IMR-90 (cell line): Measurements from ENCODE around the gene FOXK1. TPM values are rescaled to one million over a fixed set of nuclear protein-coding genes. Genes with fewer than 3 reads are reported as not detected.

Source experiments
- ATAC-seq: fragments of 200-7000 bp; cut with Tn5 transposase; 2 replicates; pipeline ENCODE4 v1.9.1; 2020; ENCODE audit warnings: low read depth, mild to moderate bottlenecking, moderate library complexity
- BruUV-seq: library from RNA; stranded (reverse); fragments of 400-500 nt; replicated peaks from 2 replicates; lab custom pipeline; 2021; lab: Mats Ljungman, UMichigan
- CTCF ChIA-PET: fragments of 300-600 bp; formaldehyde crosslinking; extraction: SDS; loops from one replicate; lab custom pipeline; 2021; ENCODE audit warnings: antibody characterized with exemption; lab: Yijun Ruan, JAX
- POLR2A ChIA-PET: fragments of 300-600 bp; sonication (Branson Sonifier 250); formaldehyde crosslinking; loops from one replicate; lab custom pipeline; 2022; ENCODE audit warnings: antibody characterized with exemption; ENCODE audit not compliant: unreplicated experiment; lab: Charles Lee
- DNase-seq: peaks from one replicate; pipeline ENCODE4 v3.0.0; 2013
- H2AFZ ChIP-seq: replicated peaks from 2 replicates; pipeline ENCODE3; 2013; ENCODE audit warnings: low read length, mild to moderate bottlenecking; ENCODE audit not compliant: poor library complexity
- H2AK5ac ChIP-seq: 2 replicates; pipeline ENCODE4 v1.6.1; 2013; ENCODE audit warnings: low read depth, low read length, inconsistent platforms
- H2AK9ac ChIP-seq: replicated peaks from 2 replicates; pipeline ENCODE3; 2013; ENCODE audit warnings: mild to moderate bottlenecking, low read depth, low read length, moderate library complexity; ENCODE audit not compliant: poor library complexity
- H2BK120ac ChIP-seq: 2 replicates; pipeline ENCODE4 v1.6.1; 2013; ENCODE audit warnings: low read depth, low read length, inconsistent platforms
- H2BK15ac ChIP-seq: 3 replicates; pipeline ENCODE4 v1.6.1; 2013; ENCODE audit warnings: low read depth, low read length, inconsistent platforms
- H2BK20ac ChIP-seq: 2 replicates; pipeline ENCODE4 v1.6.1; 2013; ENCODE audit warnings: low read depth, mild to moderate bottlenecking, inconsistent platforms, low read length, moderate library complexity
- H2BK5ac ChIP-seq: 2 replicates; pipeline ENCODE4 v1.6.1; 2013; ENCODE audit warnings: mild to moderate bottlenecking, low read depth, low read length, inconsistent platforms; ENCODE audit not compliant: poor library complexity, severe bottlenecking
- H3K14ac ChIP-seq: replicated peaks from 2 replicates; pipeline ENCODE4 v1.6.1; 2013; ENCODE audit warnings: low read depth, low read length, inconsistent platforms
- H3K18ac ChIP-seq: 2 replicates; pipeline ENCODE4 v1.6.1; 2013; ENCODE audit warnings: low read depth, low read length, control low read depth
- H3K23ac ChIP-seq: 2 replicates; pipeline ENCODE4 v1.6.1; 2013; ENCODE audit warnings: low read depth, low read length, inconsistent platforms
- H3K27ac ChIP-seq: 2 replicates; pipeline ENCODE4 v1.5.1; 2013; ENCODE audit warnings: mild to moderate bottlenecking, control low read depth, low read length; ENCODE audit not compliant: insufficient read depth
- H3K27me3 ChIP-seq: 2 replicates; pipeline ENCODE4 v1.6.1; 2013; ENCODE audit warnings: low read length; ENCODE audit not compliant: control insufficient read depth, insufficient read depth
- H3K36me3 ChIP-seq: 2 replicates; pipeline ENCODE4 v1.6.1; 2013; ENCODE audit warnings: low read length, mixed read lengths; ENCODE audit not compliant: control insufficient read depth, insufficient read depth
- H3K4ac ChIP-seq: 2 replicates; pipeline ENCODE4 v1.6.1; 2013; ENCODE audit warnings: low read depth, low read length, inconsistent platforms
- H3K4me1 ChIP-seq: 2 replicates; pipeline ENCODE4 v1.6.1; 2013; ENCODE audit warnings: low read length, mixed read lengths; ENCODE audit not compliant: control insufficient read depth, insufficient read depth
- H3K4me2 ChIP-seq: 2 replicates; pipeline ENCODE4 v1.6.1; 2013; ENCODE audit warnings: low read depth, mild to moderate bottlenecking, control low read depth, low read length, moderate library complexity
- H3K4me3 ChIP-seq: 2 replicates; pipeline ENCODE4 v1.5.1; 2013; ENCODE audit warnings: low read depth, mild to moderate bottlenecking, control low read depth, low read length, moderate library complexity; ENCODE audit not compliant: insufficient read depth
- H3K56ac ChIP-seq: 2 replicates; pipeline ENCODE4 v1.6.1; 2013; ENCODE audit warnings: low read length, inconsistent platforms; ENCODE audit not compliant: insufficient read depth; ENCODE audit errors: extremely low read depth
- H3K79me1 ChIP-seq, 2 experiments: 2 replicates each; pipeline ENCODE4 v1.6.1; 2013; ENCODE audit warnings: low read length in 2 of 2, inconsistent platforms in 1 of 2, low read depth in 1 of 2
- H3K9ac ChIP-seq: 2 replicates; pipeline ENCODE4 v1.6.1; 2013; ENCODE audit warnings: low read depth, low read length, control low read depth
- H3K9me1 ChIP-seq: 2 replicates; pipeline ENCODE4 v1.6.1; 2013; ENCODE audit warnings: low read length, inconsistent platforms; ENCODE audit not compliant: insufficient read depth
- H3K9me3 ChIP-seq: 2 replicates; pipeline ENCODE4 v1.6.1; 2013; ENCODE audit warnings: low read length; ENCODE audit not compliant: control insufficient read depth, insufficient read depth
- H4K20me1 ChIP-seq: 2 replicates; pipeline ENCODE4 v1.6.1; 2013; ENCODE audit warnings: low read length, inconsistent platforms; ENCODE audit not compliant: insufficient read depth
- H4K5ac ChIP-seq: 2 replicates; pipeline ENCODE4 v1.6.1; 2013; ENCODE audit warnings: mild to moderate bottlenecking, low read depth, low read length, control low read depth
- H4K8ac ChIP-seq, 2 experiments: 2 replicates each; pipeline ENCODE4 v1.6.1; 2013; ENCODE audit warnings: low read depth in 2 of 2, low read length in 2 of 2, control low read depth in 1 of 2, inconsistent platforms in 1 of 2
- H4K91ac ChIP-seq: 2 replicates; pipeline ENCODE4 v1.6.1; 2013; ENCODE audit warnings: low read depth, low read length, inconsistent platforms; ENCODE audit not compliant: insufficient read depth
- CTCF ChIP-seq: conservative IDR thresholded peaks from 2 replicates; pipeline ENCODE4 v1.5.1; 2012; ENCODE audit warnings: mild to moderate bottlenecking, low read depth, low read length, improper control_type of control experiment
- ELK1 ChIP-seq: fragments of 150-350 bp; IDR thresholded peaks from 2 replicates; pipeline ENCODE4 v1.6.1; 2016; ENCODE audit warnings: low read depth, mild to moderate bottlenecking, low read length, moderate library complexity, borderline replicate concordance
- FOS ChIP-seq: fragments of 150-350 bp; IDR thresholded peaks from 2 replicates; pipeline ENCODE4 v1.6.1; 2016; ENCODE audit warnings: low read depth, low read length
- WGBS, 2 experiments: methylation state at CpG; one replicate each; pipeline versions ENCODE4 v1.1.5 to v1.1.7; 2013; ENCODE audit warnings: missing lambda C conversion rate in 2 of 2; ENCODE audit not compliant: insufficient read length in 1 of 2; ENCODE audit errors: extremely low coverage in 2 of 2; 5-methylcytosine and 5-hydroxymethylcytosine counted together
- dilution Hi-C: fragments of 300-500 bp; cut with HindIII; formaldehyde crosslinking; loops from one replicate; pipeline ENCODE4 v1.14.3; 2018; ENCODE audit warnings: low sequenced_read_pairs; ENCODE audit not compliant: unreplicated experiment
- in situ Hi-C: fragments of 300-500 bp; cut with MboI; formaldehyde crosslinking; loops from 3 replicates; pipeline ENCODE4 v1.14.3; 2019; ENCODE audit warnings: low sequenced_read_pairs, inconsistent platforms, mixed read lengths
- intact Hi-C: fragments of 100-400 bp; cut with micrococcal nuclease; formaldehyde crosslinking; loops from 2 replicates; pipeline ENCODE4 v1.10.0; 2022
- polyA plus RNA-seq, 3 experiments: library from polyadenylated mRNA; depleted of rRNA; stranded (reverse); fragments of >200 nt; gene quantifications; 2 replicates each; pipeline ENCODE4 v1.2.3, GENCODE V29; 2012; ENCODE audit warnings: low replicate concordance in 1 of 3
- total RNA-seq: library from RNA; depleted of rRNA; stranded (reverse); fragments of >200 nt; gene quantifications from 2 replicates; pipeline ENCODE4 v1.2.3, GENCODE V29; 2012

Gene FOXK1
- total and polyA plus RNA-seq, 2 of the 4 experiments (the other 2 are of a cell fraction) = 4.3 to 8.8 TPM

GRCh38 chr7:4730971-4731370 is 48.9 kb downstream of the FOXK1 start:
- no peak overlapping the region for H3K9ac ChIP-seq
- H3K27ac ChIP-seq = no peak overlapping the region
- TF ChIP-seq ELK1 (no peak), CTCF (no peak), FOS (no peak)
- no peak for ATAC-seq
- BruUV-seq = no TSS peak
- H3K4me3 ChIP-seq = no peak overlapping the region
- H3K4me1 ChIP-seq = peaks cover 4% of the 10 kb centered on the region; the same call in 1 of the 2 replicates
- H3K23ac ChIP-seq = no peak overlapping the region
- dilution Hi-C loops = no loop called here
- H3K79me1 ChIP-seq = peaks cover 30 to 88% of the 10 kb centered on the region in 2 experiments
- no peak overlapping the region for H2BK5ac ChIP-seq
- ChIA-PET CTCF (no interaction called here), POLR2A (no interaction called here)
- no peak overlapping the region for H3K14ac ChIP-seq
- no peak overlapping the region for H3K56ac ChIP-seq
- H3K9me1 ChIP-seq = peaks cover 22% of the 10 kb centered on the region
- H3K27me3 ChIP-seq = no peaks in the 10 kb centered on the region
- H2BK15ac ChIP-seq = no peak overlapping the region
- no CpG with 5 or more reads among the region's 10 CpGs for WGBS, 2 experiments
- in situ Hi-C loops = no loop called here
- no peak overlapping the region for H3K18ac ChIP-seq
- H2AFZ ChIP-seq = no peak overlapping the region
- H4K8ac ChIP-seq = no peak overlapping the region
- H4K20me1 ChIP-seq = peaks cover 34% of the 10 kb centered on the region
- DNase-seq = no peak
- H2BK20ac ChIP-seq = no peak overlapping the region
- H2AK5ac ChIP-seq = no peak overlapping the region
- no peak overlapping the region for H3K4ac ChIP-seq
- no peak overlapping the region for H3K4me2 ChIP-seq
- intact Hi-C loops = no loop called here
- H3K36me3 ChIP-seq = peaks cover 33% of the 10 kb centered on the region
- H4K91ac ChIP-seq = no peak overlapping the region
- no peaks in the 10 kb centered on the region for H3K9me3 ChIP-seq
- no peak overlapping the region for H2BK120ac ChIP-seq
- H4K5ac ChIP-seq = no peak overlapping the region
- H2AK9ac ChIP-seq = no peak overlapping the region
